IMR-90 (cell line): Measurements from ENCODE around the gene MAP10.

ENCODE experiments used
- BHLHE40 ChIP-seq: fragments of 150-350 bp; IDR thresholded peaks from 2 replicates; pipeline ENCODE4 v1.6.1; 2016; ENCODE audit warnings: mild to moderate bottlenecking, low read depth, low read length
- CEBPB ChIP-seq: IDR thresholded peaks from 2 replicates; pipeline ENCODE4 v1.6.1; 2012; ENCODE audit warnings: low read depth, low read length, improper control_type of control experiment
- CTCF ChIP-seq: conservative IDR thresholded peaks from 2 replicates; pipeline ENCODE4 v1.5.1; 2012; ENCODE audit warnings: mild to moderate bottlenecking, low read depth, low read length, improper control_type of control experiment
- MAFK ChIP-seq: IDR thresholded peaks from 2 replicates; pipeline ENCODE4 v1.6.1; 2012; ENCODE audit warnings: low read depth, low read length, improper control_type of control experiment
- MXI1 ChIP-seq: IDR thresholded peaks from 2 replicates; pipeline ENCODE4 v1.6.1; 2012; ENCODE audit warnings: low read depth, mild to moderate bottlenecking, low read length, moderate library complexity, borderline replicate concordance
- NFE2L2 ChIP-seq: fragments of 150-350 bp; IDR thresholded peaks from 2 replicates; pipeline ENCODE4 v1.6.1; 2016; ENCODE audit warnings: low read depth, mild to moderate bottlenecking, low read length
- POLR2A ChIP-seq: IDR thresholded peaks from 2 replicates; pipeline ENCODE4 v1.6.1; 2012; ENCODE audit warnings: mild to moderate bottlenecking, low read depth, low read length
- RAD21 ChIP-seq: IDR thresholded peaks from 2 replicates; pipeline ENCODE4 v1.6.1; 2012; ENCODE audit warnings: low read length, improper control_type of control experiment
- RCOR1 ChIP-seq: IDR thresholded peaks from 2 replicates; pipeline ENCODE4 v1.6.1; 2012; ENCODE audit warnings: mild to moderate bottlenecking, low read length, improper control_type of control experiment; ENCODE audit not compliant: insufficient replicate concordance
- USF2 ChIP-seq: fragments of 150-350 bp; IDR thresholded peaks from 2 replicates; pipeline ENCODE4 v1.6.1; 2017; ENCODE audit warnings: mild to moderate bottlenecking, antibody characterized with exemption, low read length, low read depth

- TF ChIP-seq POLR2A (no peak), CTCF (no peak), RAD21 (no peak), NFE2L2 (no peak), CEBPB (no peak), RCOR1 (no peak), MAFK (no peak), MXI1 (no peak), BHLHE40 (no peak), USF2 (no peak)
These were observed 35.5 kb upstream of the MAP10 start for GRCh38 chr1:232769733-232770132.
